Peyer's patch (tissue), 4 donors: Measurements from ENCODE around the gene ZNF765. TPM values are rescaled to one million over a fixed set of nuclear protein-coding genes. Genes with fewer than 3 reads are reported as not detected.
"Not testable (repeated sequence)": the region's sequence is repeated elsewhere in the genome, so short reads cannot be mapped to it uniquely, and the experiment has no call there.

Experiments used
- DNase-seq, 3 donors: peaks; one replicate each; pipeline ENCODE4 v3.0.0-alpha.2; 2017 to 2019
- H3K27ac ChIP-seq, 4 donors: fragments of 200-600 bp; sonication (generic); one replicate each; pipeline ENCODE4 v1.5.1; 2016 to 2019
- H3K27me3 ChIP-seq, 2 donors: fragments of 200-600 bp; sonication (generic); one replicate each; pipeline ENCODE4 v1.5.1; 2019
- H3K36me3 ChIP-seq, 3 donors: fragments of 200-600 bp; sonication (generic); one replicate each; pipeline ENCODE4 v1.5.1; 2016 to 2019
- H3K4me1 ChIP-seq, 4 donors: fragments of 200-600 bp; sonication (generic); one replicate each; pipeline ENCODE4 v1.5.1; 2016 to 2019
- H3K4me3 ChIP-seq, 4 donors: fragments of 200-600 bp; sonication (generic); 1 replicate in 3 of 4; 2 replicates in 1 of 4; pipeline ENCODE4 v1.5.1; 2016 to 2019; ENCODE audit warnings: mild to moderate bottlenecking in 1 of 4
- H3K9me3 ChIP-seq, 4 donors: fragments of 200-600 bp; sonication (generic); one replicate each; pipeline ENCODE4 v1.5.1; 2016 to 2019; ENCODE audit warnings: mild to moderate bottlenecking in 1 of 4
- POLR2A ChIP-seq, 2 donors: fragments of 450-650 bp; IDR thresholded peaks; one replicate each; pipeline ENCODE4 v1.5.1; 2017; ENCODE audit warnings: antibody characterized with exemption in 2 of 2, mild to moderate bottlenecking in 2 of 2, moderate library complexity in 2 of 2
- total RNA-seq, 4 donors: library from RNA; depleted of rRNA; stranded (reverse); fragments of >200 nt; gene quantifications; one replicate each; pipeline ENCODE4 v1.1.0, GENCODE V29; 2016
- TF ChIP-seq, protein P1 (sequence below), 6 experiments: fragments of 450-650 bp in 4 of 6; fragments of 200-600 bp in 2 of 6; sonication (generic) in 1 of 6; IDR thresholded peaks; one replicate each; pipeline ENCODE4 v1.5.1; 2017 to 2019; ENCODE audit warnings: antibody characterized with exemption in 6 of 6, mild to moderate bottlenecking in 3 of 6, moderate library complexity in 1 of 6

The ZNF765 gene
- total RNA-seq, 4 donors from 2014 or later: 7.5 to 17.1 (median 12.0) TPM

DNA sequence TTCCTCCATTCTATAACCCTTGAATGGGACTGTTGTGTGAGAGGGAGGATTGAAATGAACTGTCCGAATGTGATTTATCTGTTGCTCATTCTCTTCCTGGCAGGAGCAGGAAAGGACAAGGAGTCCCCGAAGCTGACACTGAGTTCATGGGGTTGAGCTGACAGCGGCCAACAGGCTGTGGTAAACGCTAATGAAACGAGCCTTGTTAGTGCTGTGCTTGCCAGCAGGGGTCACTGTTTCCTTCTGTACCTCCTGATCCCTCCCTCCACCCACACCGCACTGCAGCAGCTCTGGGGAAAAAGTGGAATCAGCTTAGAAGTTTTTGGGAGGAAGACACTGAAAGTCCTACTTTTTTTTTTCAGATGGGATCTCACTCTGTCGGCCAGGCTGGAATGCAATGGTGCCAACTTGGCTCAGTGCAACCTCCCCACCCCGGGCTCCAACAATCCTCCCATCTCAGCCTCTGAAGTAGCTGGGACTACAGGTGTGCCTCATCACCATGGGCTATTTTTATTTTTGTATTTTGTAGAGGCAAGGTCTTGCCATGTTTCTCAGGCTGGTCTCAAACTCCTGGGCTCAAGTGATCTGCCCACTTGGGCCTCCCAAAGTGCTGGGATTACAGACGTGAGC is 30.1 kb downstream of the ZNF765 start:
- Histone ChIP-seq H3K27ac (no peak overlapping the region), H3K4me1 (no peaks in the 10 kb centered on the region), H3K36me3 (no peaks in the 10 kb centered on the region), H3K9me3 (no peaks in the 10 kb centered on the region), H3K27me3 (no peaks in the 10 kb centered on the region), H3K4me3 (no peak overlapping the region)
- peak; percentile 54 to 84 (median 69) for DNase-seq
- TF ChIP-seq POLR2A (IDR thresholded peaks at IDR 0.05): no peak
- TF ChIP-seq, protein P1, sequence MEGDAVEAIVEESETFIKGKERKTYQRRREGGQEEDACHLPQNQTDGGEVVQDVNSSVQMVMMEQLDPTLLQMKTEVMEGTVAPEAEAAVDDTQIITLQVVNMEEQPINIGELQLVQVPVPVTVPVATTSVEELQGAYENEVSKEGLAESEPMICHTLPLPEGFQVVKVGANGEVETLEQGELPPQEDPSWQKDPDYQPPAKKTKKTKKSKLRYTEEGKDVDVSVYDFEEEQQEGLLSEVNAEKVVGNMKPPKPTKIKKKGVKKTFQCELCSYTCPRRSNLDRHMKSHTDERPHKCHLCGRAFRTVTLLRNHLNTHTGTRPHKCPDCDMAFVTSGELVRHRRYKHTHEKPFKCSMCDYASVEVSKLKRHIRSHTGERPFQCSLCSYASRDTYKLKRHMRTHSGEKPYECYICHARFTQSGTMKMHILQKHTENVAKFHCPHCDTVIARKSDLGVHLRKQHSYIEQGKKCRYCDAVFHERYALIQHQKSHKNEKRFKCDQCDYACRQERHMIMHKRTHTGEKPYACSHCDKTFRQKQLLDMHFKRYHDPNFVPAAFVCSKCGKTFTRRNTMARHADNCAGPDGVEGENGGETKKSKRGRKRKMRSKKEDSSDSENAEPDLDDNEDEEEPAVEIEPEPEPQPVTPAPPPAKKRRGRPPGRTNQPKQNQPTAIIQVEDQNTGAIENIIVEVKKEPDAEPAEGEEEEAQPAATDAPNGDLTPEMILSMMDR (IDR thresholded peaks at IDR 0.05): peak; percentile 28 to 80 (median 68)

DNA sequence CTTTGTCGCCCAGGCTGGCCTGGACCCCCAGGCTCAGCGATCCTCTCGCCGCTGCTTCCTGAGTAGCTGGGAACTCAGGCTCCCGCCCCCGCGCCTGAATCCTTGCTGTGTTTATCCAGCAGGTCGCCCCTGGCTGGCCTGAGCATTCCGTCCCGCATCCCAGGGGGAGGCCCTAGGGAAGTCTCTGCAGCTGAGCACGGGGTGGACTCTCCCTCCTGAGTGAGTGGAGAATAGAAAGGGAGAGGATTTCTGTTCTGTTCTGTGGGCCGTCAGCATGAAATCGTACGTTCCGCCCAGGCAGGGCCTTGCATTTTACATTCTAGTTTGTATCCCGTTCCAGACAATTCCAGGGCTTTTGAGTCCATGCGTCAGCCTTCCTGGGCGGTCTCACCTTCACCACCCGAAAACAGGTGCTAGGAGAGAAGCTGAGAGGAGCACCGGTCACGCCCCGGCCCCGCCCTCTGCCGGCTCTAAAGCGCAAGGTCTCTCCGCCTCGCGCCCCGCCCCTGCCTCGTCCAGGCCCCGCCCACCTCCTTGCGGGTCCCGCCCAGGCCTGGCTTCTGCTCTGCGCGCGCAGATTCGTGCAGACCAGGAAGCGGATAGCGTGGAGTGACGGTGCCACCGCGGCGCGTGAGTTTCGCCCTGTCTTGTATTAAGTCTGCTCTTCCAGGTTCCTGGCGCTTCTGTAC is 36.6 kb downstream of the ZNF765 start, which contains the start of gene ZNF761:
TSS of gene ZNF761 (plus strand) at position 586 of the 689 bp plus-strand sequence. CDS start 15,285 bp downstream, outside the sequence.
- peak; percentile 97 to 99 (median 99) for DNase-seq
- H3K4me1 ChIP-seq: no peaks in the 10 kb centered on the region
- no peaks in the 10 kb centered on the region for H3K27me3 ChIP-seq
- H3K36me3 ChIP-seq: peaks cover 0 to 19% (median 0%) of the 10 kb centered on the region in 3 donors
- peak within 1 kb of the TSS; percentile 66 to 79 (median 75) for H3K27ac ChIP-seq
- peak within 1 kb of the TSS; percentile 61 to 82 (median 66) for H3K4me3 ChIP-seq
- TF ChIP-seq POLR2A (IDR thresholded peaks at IDR 0.05): peak; percentile 73 to 74
- TF ChIP-seq, protein P1 (IDR thresholded peaks at IDR 0.05): peak in 5 of 6 experiments; percentile 25 to 47 (median 45)
- H3K9me3 ChIP-seq: no peaks in the 10 kb centered on the region

DNA sequence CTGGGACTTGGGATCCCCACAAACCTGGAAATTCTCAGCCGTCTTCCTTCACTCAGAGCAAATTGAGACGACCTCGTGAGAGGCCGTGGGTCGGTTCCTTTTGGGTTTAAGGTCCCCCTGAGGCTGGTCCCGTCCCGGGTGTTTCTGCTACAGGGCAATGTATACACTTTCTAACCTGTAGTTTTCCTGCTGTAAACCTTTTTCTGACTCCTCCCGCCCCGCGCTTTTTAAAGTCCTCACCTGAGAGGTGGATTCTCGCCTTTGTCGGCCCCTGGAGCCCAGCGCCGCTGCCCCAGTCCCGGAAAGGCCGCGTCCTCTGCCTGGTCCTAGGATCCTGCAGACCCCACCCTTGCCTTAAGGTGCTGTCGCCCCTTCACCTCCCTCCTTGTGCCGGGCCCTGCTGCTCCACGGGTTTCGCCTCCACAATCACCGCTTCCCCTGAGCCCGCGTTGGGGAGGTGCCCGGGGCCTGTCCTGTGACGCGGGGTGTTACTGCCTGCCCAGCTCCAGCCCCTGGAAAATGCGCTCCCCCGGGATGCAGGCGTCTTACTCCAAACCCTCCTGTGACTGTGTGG is 37.2 kb downstream of the ZNF765 start:
- Histone ChIP-seq H3K27ac (peak overlapping the region; percentile 66 to 79 (median 75)), H3K9me3 (no peaks in the 10 kb centered on the region), H3K4me3 (peak overlapping the region; percentile 61 to 82 (median 66)), H3K4me1 (no peaks in the 10 kb centered on the region), H3K27me3 (no peaks in the 10 kb centered on the region), H3K36me3 (peaks cover 0 to 19% (median 0%) of the 10 kb centered on the region in 3 donors)
- no peak for TF ChIP-seq POLR2A (IDR thresholded peaks at IDR 0.05)
- TF ChIP-seq, protein P1 (IDR thresholded peaks at IDR 0.05): no peak
- peak in 2 of 3 donors; percentile 18 to 53 for DNase-seq

DNA sequence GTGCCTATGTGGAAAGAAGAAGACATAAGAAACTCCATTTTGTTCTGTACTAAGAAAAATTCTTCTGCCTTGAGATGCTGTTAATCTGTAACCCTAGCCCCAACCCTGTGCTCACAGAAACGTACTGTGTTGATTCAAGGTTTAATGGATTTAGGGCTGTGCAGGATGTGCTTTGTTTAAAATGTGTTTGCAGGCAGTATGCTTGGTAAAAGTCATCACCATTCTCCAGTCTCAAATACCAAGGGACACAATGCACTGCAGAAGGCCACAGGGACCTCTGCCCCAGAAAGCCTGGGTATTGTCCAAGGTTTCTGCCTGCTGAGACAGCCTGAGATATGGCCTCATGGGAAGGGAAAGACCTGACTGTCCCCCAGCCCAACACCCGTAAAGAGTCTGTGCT is 48.9 kb downstream of the ZNF765 start:
- DNase-seq, H3K4me3 ChIP-seq, H3K27me3 ChIP-seq, H3K27ac ChIP-seq, H3K4me1 ChIP-seq: not testable (repeated sequence)
- Histone ChIP-seq H3K9me3 (peaks cover 0 to 31% (median 9%) of the 10 kb centered on the region in 4 donors), H3K36me3 (peaks cover 0 to 65% (median 0%) of the 10 kb centered on the region in 3 donors)

DNA sequence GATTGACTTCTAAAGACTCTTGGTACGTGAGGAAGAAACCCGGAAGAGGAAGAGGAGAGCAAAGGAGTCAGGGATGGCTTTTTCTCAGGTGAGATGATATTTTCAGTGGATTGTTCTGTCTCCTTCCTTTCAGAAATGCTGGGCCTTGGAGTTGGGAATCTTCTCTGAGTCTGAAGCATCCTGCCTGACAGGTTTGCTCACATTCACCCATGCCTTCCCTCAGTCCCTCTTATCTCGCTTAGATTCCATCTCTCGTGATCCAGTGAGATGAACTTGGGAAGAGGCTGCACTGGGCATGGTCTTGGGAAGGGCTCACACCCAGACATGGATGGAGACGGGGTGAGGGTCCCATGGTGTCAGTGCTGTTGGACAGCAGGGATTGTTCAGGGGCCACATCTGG is 52.2 kb downstream of the ZNF765 start:
- H3K27me3 ChIP-seq, H3K27ac ChIP-seq, DNase-seq, H3K4me1 ChIP-seq, H3K4me3 ChIP-seq: not testable (repeated sequence)
- Histone ChIP-seq H3K36me3 (peaks cover 0 to 76% (median 0%) of the 10 kb centered on the region in 3 donors), H3K9me3 (peaks cover 0 to 31% (median 11%) of the 10 kb centered on the region in 4 donors)

DNA sequence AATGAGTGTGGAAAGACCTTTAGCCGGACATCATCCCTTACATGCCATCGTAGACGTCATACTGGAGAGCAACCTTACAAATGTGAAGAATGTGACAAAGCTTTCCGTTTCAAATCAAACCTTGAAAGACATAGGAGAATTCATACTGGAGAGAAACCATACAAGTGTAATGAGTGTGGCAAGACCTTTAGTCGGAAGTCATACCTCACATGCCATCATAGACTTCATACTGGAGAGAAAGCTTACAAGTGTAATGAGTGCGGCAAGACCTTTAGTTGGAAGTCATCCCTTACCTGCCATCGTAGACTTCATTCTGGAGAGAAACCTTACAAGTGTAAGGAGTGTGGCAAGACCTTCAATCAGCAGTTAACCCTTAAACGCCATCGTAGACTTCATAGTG is 60.9 kb downstream of the ZNF765 start:
- no peak overlapping the region for H3K27ac ChIP-seq
- no peaks in the 10 kb centered on the region for H3K4me1 ChIP-seq
- H3K36me3 ChIP-seq: peaks cover 0 to 51% (median 0%) of the 10 kb centered on the region in 3 donors
- H3K9me3 ChIP-seq: peaks cover 0 to 69% (median 25%) of the 10 kb centered on the region in 4 donors
- H3K27me3 ChIP-seq: no peaks in the 10 kb centered on the region
- TF ChIP-seq, protein P1 (IDR thresholded peaks at IDR 0.05): no peak
- no peak for TF ChIP-seq POLR2A (IDR thresholded peaks at IDR 0.05)
- no peak overlapping the region for H3K4me3 ChIP-seq
- DNase-seq: no peak

DNA sequence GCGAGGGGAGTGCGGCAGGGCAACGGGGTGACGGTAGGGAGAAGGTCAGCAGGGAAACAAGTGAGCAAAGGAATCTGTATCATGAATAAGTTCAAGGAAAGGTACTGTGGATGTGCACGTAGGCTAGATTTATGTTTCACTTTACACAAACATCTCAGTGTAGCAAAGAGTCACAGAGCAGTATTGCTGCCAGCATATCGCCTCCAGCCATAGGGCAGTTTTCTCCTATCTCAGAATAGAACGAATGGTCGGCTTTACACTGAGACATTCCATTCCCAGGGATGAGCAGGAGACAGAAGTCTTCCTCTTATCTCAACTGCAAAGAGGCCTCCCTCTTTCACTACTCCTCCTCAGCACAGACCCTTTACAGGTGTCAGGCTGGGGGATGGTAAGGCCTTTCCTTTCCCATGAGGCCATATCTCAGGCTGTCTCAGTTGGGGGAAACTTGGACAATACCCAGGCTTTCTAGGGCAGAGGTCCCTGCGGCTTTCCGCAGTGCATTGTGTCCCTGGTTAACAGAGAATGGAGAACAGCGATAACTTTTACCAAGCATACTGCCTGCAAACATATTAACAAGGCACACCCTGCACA is 65.3 kb downstream of the ZNF765 start:
- H3K27me3 ChIP-seq, H3K36me3 ChIP-seq, H3K27ac ChIP-seq, H3K4me1 ChIP-seq, DNase-seq, H3K4me3 ChIP-seq: not testable (repeated sequence)
- peaks cover 0 to 44% (median 13%) of the 10 kb centered on the region in 4 donors for H3K9me3 ChIP-seq
